ENCODE measurements around the gene SFXN1. TPM values are rescaled to one million over a fixed set of nuclear protein-coding genes. Genes with fewer than 3 reads are reported as not detected.
"Not testable (repeated sequence)": the region's sequence is repeated elsewhere in the genome, so short reads cannot be mapped to it uniquely, and the experiment has no call there.

The SFXN1 gene
- total and polyA plus RNA-seq, 10 donors: 7.5 to 57.3 (median 38.3) TPM

GRCh38 chr5:175534070-175534932 is 55.9 kb downstream of the SFXN1 start:
- TF ChIP-seq POLR2AphosphoS5 (IDR thresholded peaks at IDR 0.05) (peak; percentile 68 to 92 (median 69)), CTCF (IDR thresholded peaks at IDR 0.05 in 8 of 11, conservative IDR thresholded peaks at IDR 0.05 in 3 of 11) (peak; percentile 89 to 100 (median 97)), POLR2A (IDR thresholded peaks at IDR 0.05) (no peak)
- peaks cover 0 to 3% (median 0%) of the 10 kb centered on the region in 7 donors for H3K27me3 ChIP-seq (replicated peaks in 1 of 7)
- H3K9me3 ChIP-seq: no peaks in the 10 kb centered on the region
- H3K4me1 ChIP-seq: peaks cover 0 to 17% (median 10%) of the 10 kb centered on the region in 6 donors
- intact Hi-C loops (cut with DNase I; ENCODE audit: low total_unique reads): loop anchor here (10.0 kb wide), 1 partner anchor 160 kb away; no protein-coding TSS in a partner anchor
- DNase-seq: peak; percentile 97
- no peak overlapping the region for H3K27ac ChIP-seq
- H3K36me3 ChIP-seq: peaks cover 0 to 37% (median 8%) of the 10 kb centered on the region in 6 donors
- H3K4me3 ChIP-seq: peak overlapping the region in 1 of 8 donors; percentile 16
- 4 to 8% (median 6%) methylated on average over 30 to 32 of the region's 32 CpGs for WGBS, 5 donors

DNA sequence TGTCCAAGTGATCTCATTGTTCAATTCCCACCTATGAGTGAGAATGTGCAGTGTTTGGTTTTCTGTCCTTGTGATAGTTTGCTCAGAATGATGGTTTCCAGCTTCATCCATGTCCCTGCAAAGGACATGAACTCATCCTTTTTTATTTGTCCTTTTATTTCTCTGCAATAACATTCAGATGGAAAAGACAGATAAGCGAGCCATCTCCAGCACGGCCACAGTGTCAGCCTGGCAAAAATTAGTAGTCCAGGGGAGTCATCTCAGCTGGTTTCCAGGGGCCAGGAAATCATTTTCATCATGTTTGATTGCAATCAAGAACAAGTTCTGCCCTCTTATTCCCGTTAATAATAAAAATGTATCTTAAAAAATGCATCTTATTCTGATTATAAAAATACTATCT is 57.0 kb downstream of the SFXN1 start:
- not testable (repeated sequence) for H3K27ac ChIP-seq; H3K27me3 ChIP-seq (replicated peaks in 1 of 7); H3K9me3 ChIP-seq; DNase-seq; H3K4me3 ChIP-seq
- H3K4me1 ChIP-seq: peaks cover 0 to 17% (median 10%) of the 10 kb centered on the region in 6 donors
- intact Hi-C loops (cut with DNase I; ENCODE audit: low total_unique reads): loop anchor here (10.0 kb wide), 1 partner anchor 159 kb away; no protein-coding TSS in a partner anchor
- H3K36me3 ChIP-seq: peaks cover 0 to 27% (median 4%) of the 10 kb centered on the region in 6 donors
- WGBS, 5 donors: 76 to 86% (median 86%) methylated on average over 3 of the region's 3 CpGs

GRCh38 chr5:175535796-175536195 is 57.4 kb downstream of the SFXN1 start:
- 62 to 70% (median 69%) methylated on average over 3 of the region's 3 CpGs for WGBS, 5 donors
- peaks cover 0 to 17% (median 10%) of the 10 kb centered on the region in 6 donors for H3K4me1 ChIP-seq
- DNase-seq: no peak
- no peaks in the 10 kb centered on the region for H3K9me3 ChIP-seq
- H3K4me3 ChIP-seq: no peak overlapping the region
- TF ChIP-seq CTCF (IDR thresholded peaks at IDR 0.05 in 8 of 11, conservative IDR thresholded peaks at IDR 0.05 in 3 of 11) (no peak), POLR2A (IDR thresholded peaks at IDR 0.05) (no peak), POLR2AphosphoS5 (IDR thresholded peaks at IDR 0.05) (no peak)
- intact Hi-C loops (cut with DNase I; ENCODE audit: low total_unique reads): loop anchor here (10.0 kb wide), 1 partner anchor 159 kb away; no protein-coding TSS in a partner anchor
- peaks cover 0 to 23% (median 1%) of the 10 kb centered on the region in 6 donors for H3K36me3 ChIP-seq
- no peak overlapping the region for H3K27ac ChIP-seq
- peaks cover 0 to 3% (median 0%) of the 10 kb centered on the region in 7 donors for H3K27me3 ChIP-seq (replicated peaks in 1 of 7)

DNA sequence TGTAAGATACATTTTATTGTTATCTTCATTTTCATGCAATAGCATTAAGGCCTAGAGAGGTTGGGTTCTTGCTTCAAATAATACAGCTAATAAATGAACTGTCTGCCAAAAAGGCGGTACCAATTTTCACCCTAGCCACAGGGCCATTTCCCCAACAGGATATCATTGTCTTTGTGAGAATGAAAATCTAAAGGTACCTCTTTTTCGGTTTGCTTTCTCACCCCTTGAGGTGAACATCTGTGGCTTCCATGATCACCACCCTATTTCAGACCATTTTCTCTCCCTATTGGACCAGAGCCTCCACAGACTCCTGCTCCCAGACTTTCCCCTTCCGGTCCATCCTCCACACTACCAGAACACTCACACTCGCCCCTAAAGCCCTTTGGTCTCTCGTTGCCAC is 60.2 kb downstream of the SFXN1 start:
- Histone ChIP-seq H3K4me1 (peaks cover 0 to 23% (median 9%) of the 10 kb centered on the region in 6 donors), H3K27ac (no peak overlapping the region), H3K4me3 (no peak overlapping the region), H3K36me3 (no peaks in the 10 kb centered on the region), H3K27me3 (replicated peaks in 1 of 7) (peaks cover 0 to 4% (median 0%) of the 10 kb centered on the region in 7 donors), H3K9me3 (no peaks in the 10 kb centered on the region)
- DNase-seq: no peak
- 74 to 84% (median 79%) methylated on average over 5 of the region's 5 CpGs for WGBS, 5 donors
- no peak for TF ChIP-seq POLR2AphosphoS5 (IDR thresholded peaks at IDR 0.05)
- TF ChIP-seq POLR2A (IDR thresholded peaks at IDR 0.05): no peak
- no peak for TF ChIP-seq CTCF (IDR thresholded peaks at IDR 0.05 in 8 of 11, conservative IDR thresholded peaks at IDR 0.05 in 3 of 11)
- intact Hi-C loops (cut with DNase I; ENCODE audit: low total_unique reads): loop anchor here (10.0 kb wide), 1 partner anchor 156 kb away; no protein-coding TSS in a partner anchor

All from spleen (tissue), 11 donors.